Measurements from ENCODE around the gene KRI1. TPM values are rescaled to one million over a fixed set of nuclear protein-coding genes. Genes with fewer than 3 reads are reported as not detected.

KRI1 gene
- 6.1 and 6.8 TPM in 2 replicates for total RNA-seq

GRCh38 chr19:10565567-10566407, at the start of gene KRI1:
KRI1 (minus strand) TSS chr19:10566010; CDS start chr19:10565999, 11 bp downstream.

GRCh38 chr19:10587022-10587838, 21.4 kb upstream of the KRI1 start, which contains the start of gene AP1M2:
AP1M2 (minus strand) TSS chr19:10587312; CDS start chr19:10587231, 81 bp downstream.

GRCh38 chr19:10568826-10569651, 3.2 kb upstream of the KRI1 start, which contains the start of gene CDKN2D:
CDKN2D (minus strand) TSS chr19:10568979; CDS start chr19:10568653, 326 bp downstream.

GRCh38 chr19:10543420-10544241, 22.2 kb downstream of the KRI1 start, which contains the start of gene ATG4D:
ATG4D (plus strand) TSS chr19:10543904; CDS start chr19:10544091, 187 bp downstream.

GRCh38 chr19:10517361-10517759, 48.5 kb downstream of the KRI1 start, which contains the start of gene S1PR5:
S1PR5 (minus strand) TSS chr19:10517447; CDS start chr19:10515011, 2,436 bp downstream.

Small RNA genes within 50 kb of the gene (small RNA-seq; reads per million reads assigned to genes)
- gene MIR1238 = not detected
- not detected for gene RNU7-140P

Other genes starting within 250 kb of the KRI1 start
- gene FDX2, start 250.0 kb downstream of the KRI1 start, total RNA-seq = 18.4 and 19.8 TPM in 2 replicates
- 7.6 and 10.8 TPM in 2 replicates for gene RAVER1, start 232.5 kb downstream of the KRI1 start, total RNA-seq
- gene ICAM3, start 226.4 kb downstream of the KRI1 start, total RNA-seq = 5.1 and 5.4 TPM in 2 replicates
- 41.3 and 46.0 TPM in 2 replicates for gene TYK2, start 185.4 kb downstream of the KRI1 start, total RNA-seq
- gene CDC37, start 162.5 kb downstream of the KRI1 start, total RNA-seq = 122 and 138 TPM in 2 replicates
- 5.3 and 6.8 TPM in 2 replicates for gene PDE4A, start 145.5 kb downstream of the KRI1 start, total RNA-seq
- 51.2 and 55.7 TPM in 2 replicates for gene KEAP1, start 62.7 kb downstream of the KRI1 start, total RNA-seq
- gene S1PR5, start 48.6 kb downstream of the KRI1 start, total RNA-seq = under 0.01 and 0.13 TPM in 2 replicates
- 6.1 and 7.0 TPM in 2 replicates for gene ATG4D, start 22.1 kb downstream of the KRI1 start, total RNA-seq
- 3.7 and 3.8 TPM in 2 replicates for gene CDKN2D, start 3.0 kb upstream of the KRI1 start, total RNA-seq
- gene AP1M2, start 21.3 kb upstream of the KRI1 start, total RNA-seq = not detected in 2 replicates
- 42.2 and 44.1 TPM in 2 replicates for gene SLC44A2, start 59.5 kb upstream of the KRI1 start, total RNA-seq
- 92.3 and 109 TPM in 2 replicates for gene ILF3, start 88.3 kb upstream of the KRI1 start, total RNA-seq
- gene QTRT1, start 135.4 kb upstream of the KRI1 start, total RNA-seq = 20.4 and 23.8 TPM in 2 replicates
- 71.3 and 75.5 TPM in 2 replicates for gene DNM2, start 152.1 kb upstream of the KRI1 start, total RNA-seq